ENCODE results near the gene LATS2.

- TF ChIP-seq ZNF311 (tag by site-specific recombination; IDR thresholded peaks at IDR 0.05; ENCODE audit: borderline replicate concordance) (no peak), ZNF37A (tag by site-specific recombination; IDR thresholded peaks at IDR 0.05) (no peak), KLF1 (tag by site-specific recombination; IDR thresholded peaks at IDR 0.05) (no peak), KLF16 (tag by site-specific recombination; IDR thresholded peaks at IDR 0.05) (no peak), ZBTB7A (tag by site-specific recombination; IDR thresholded peaks at IDR 0.05; ENCODE audit: low read depth) (no peak), ZNF214 (tag by site-specific recombination; IDR thresholded peaks at IDR 0.05; ENCODE audit: borderline replicate concordance) (no peak), PATZ1 (tag by site-specific recombination; IDR thresholded peaks at IDR 0.05) (no peak), ZBTB8A (tag by site-specific recombination; IDR thresholded peaks at IDR 0.05) (no peak), CTCF (tag by site-specific recombination; IDR thresholded peaks at IDR 0.05) (no peak)
Measured at GRCh38 chr13:21069561-21070004, 8.2 kb upstream of the LATS2 start.

Measured in HEK293 (cell line).